Smooth muscle cell (in vitro differentiated cells): ENCODE measurements around the gene NDUFAF7. TPM values are rescaled to one million over a fixed set of nuclear protein-coding genes. Genes with fewer than 3 reads are reported as not detected.

Source experiments
- DNase-seq: peaks from one replicate; lab custom pipeline; 2025; ENCODE audit not compliant: unreplicated experiment; lab: John Stamatoyannopoulos, UW
- H2AFZ ChIP-seq: fragments of 200-600 bp; sonication (generic); 2 replicates; pipeline ENCODE4 v1.6.0; 2016; ENCODE audit warnings: antibody characterized with exemption, low read depth, mild to moderate bottlenecking
- H3F3A ChIP-seq: fragments of 200-600 bp; sonication (generic); 2 replicates; pipeline ENCODE4 v1.6.0; 2017; ENCODE audit warnings: antibody characterized with exemption, low read depth
- H3K27ac ChIP-seq: fragments of 200-600 bp; sonication (generic); 2 replicates; pipeline ENCODE4 v1.5.1; 2016; ENCODE audit warnings: low read depth, mild to moderate bottlenecking
- H3K27me3 ChIP-seq: fragments of 200-600 bp; sonication (generic); 2 replicates; pipeline ENCODE4 v1.6.1; 2016; ENCODE audit warnings: low read depth, mild to moderate bottlenecking
- H3K36me3 ChIP-seq: fragments of 200-600 bp; sonication (generic); 2 replicates; pipeline ENCODE4 v1.5.1; 2016; ENCODE audit warnings: low read depth
- H3K4me1 ChIP-seq: fragments of 200-600 bp; sonication (generic); 2 replicates; pipeline ENCODE4 v1.5.1; 2016; ENCODE audit warnings: low read depth
- H3K4me2 ChIP-seq: fragments of 200-600 bp; sonication (generic); 2 replicates; pipeline ENCODE4 v1.6.0; 2016; ENCODE audit warnings: mild to moderate bottlenecking
- H3K4me3 ChIP-seq: fragments of 200-600 bp; sonication (generic); 2 replicates; pipeline ENCODE4 v1.5.1; 2016; ENCODE audit warnings: mild to moderate bottlenecking
- H3K79me2 ChIP-seq: fragments of 200-600 bp; sonication (generic); 2 replicates; pipeline ENCODE4 v1.6.0; 2016; ENCODE audit warnings: low read depth, mild to moderate bottlenecking
- H3K9ac ChIP-seq: fragments of 200-600 bp; sonication (generic); 2 replicates; pipeline ENCODE4 v1.6.0; 2016; ENCODE audit warnings: low read depth
- H3K9me3 ChIP-seq: fragments of 200-600 bp; sonication (generic); replicated peaks from 2 replicates; pipeline ENCODE4 v1.5.1; 2016; ENCODE audit warnings: low read depth
- H4K20me1 ChIP-seq: fragments of 200-600 bp; sonication (generic); 2 replicates; pipeline ENCODE4 v1.6.0; 2016; ENCODE audit warnings: low read depth
- CTCF ChIP-seq: fragments of 200-600 bp; sonication (generic); IDR thresholded peaks from 2 replicates; pipeline ENCODE4 v1.5.1; 2017; ENCODE audit warnings: borderline replicate concordance, mild to moderate bottlenecking, antibody characterized with exemption; ENCODE audit not compliant: insufficient read depth, poor library complexity, severe bottlenecking
- WGBS: methylation state at CpG from one replicate; pipeline ENCODE4 v1.1.7; 2016; ENCODE audit warnings: low lambda C conversion rate; 5-methylcytosine and 5-hydroxymethylcytosine counted together
- polyA plus RNA-seq: library from polyadenylated mRNA; unstranded; fragments of >200 nt; fragmentation: Nextera tagmentation; extraction: Ambion mirVana; gene quantifications from 2 replicates; pipeline ENCODE4 v1.2.1, GENCODE V29; 2016
- total RNA-seq: library from RNA; depleted of rRNA; stranded (reverse); fragments of >200 nt; gene quantifications from 2 replicates; pipeline ENCODE4 v1.2.3, GENCODE V29; 2014

The NDUFAF7 gene
- total and polyA plus RNA-seq, 2 experiments from 2014 or later, result 13.4 to 46.9 TPM

- Histone ChIP-seq H3K4me3 (no peak overlapping the region), H3K36me3 (peaks cover 17% of the 10 kb centered on the region), H3K4me1 (no peaks in the 10 kb centered on the region)
Observed at GRCh38 chr2:37267685-37268084, 36.2 kb downstream of the NDUFAF7 start.

GRCh38 chr2:37268111-37268510, 36.7 kb downstream of the NDUFAF7 start:
- no peak overlapping the region for H3K4me2 ChIP-seq
- no peaks in the 10 kb centered on the region for H3K9me3 ChIP-seq
- H3K9ac ChIP-seq, result no peak overlapping the region
- 98% methylated on average over 4 of the region's 4 CpGs for WGBS
- peaks cover 18% of the 10 kb centered on the region for H3K36me3 ChIP-seq
- no peak for TF ChIP-seq CTCF
- H3K27ac ChIP-seq, result no peak overlapping the region
- no peaks in the 10 kb centered on the region for H3K27me3 ChIP-seq
- peaks cover 3% of the 10 kb centered on the region for H4K20me1 ChIP-seq
- H3K4me3 ChIP-seq, result no peak overlapping the region
- no peak for DNase-seq
- no peaks in the 10 kb centered on the region for H3K79me2 ChIP-seq
- H3F3A ChIP-seq, result no peaks in the 10 kb centered on the region
- no peak overlapping the region for H2AFZ ChIP-seq
- H3K4me1 ChIP-seq, result no peaks in the 10 kb centered on the region

More at GRCh38 chr2:37267685-37268084, 36.2 kb downstream of the NDUFAF7 start:
- Histone ChIP-seq H4K20me1 (peaks cover 3% of the 10 kb centered on the region), H3K9ac (no peak overlapping the region), H3K4me2 (no peak overlapping the region), H3K27ac (no peak overlapping the region), H2AFZ (no peak overlapping the region), H3K9me3 (no peaks in the 10 kb centered on the region), H3K79me2 (no peaks in the 10 kb centered on the region), H3F3A (no peaks in the 10 kb centered on the region), H3K27me3 (no peaks in the 10 kb centered on the region)
- DNase-seq, result no peak
- TF ChIP-seq CTCF, result no peak

GRCh38 chr2:37271376-37272067, 40.1 kb downstream of the NDUFAF7 start:
- H3K9me3 ChIP-seq, result no peaks in the 10 kb centered on the region
- no peaks in the 10 kb centered on the region for H3F3A ChIP-seq
- no peaks in the 10 kb centered on the region for H3K4me1 ChIP-seq
- no peak overlapping the region for H3K4me2 ChIP-seq
- no peak for TF ChIP-seq CTCF
- DNase-seq, result no peak
- no peaks in the 10 kb centered on the region for H3K79me2 ChIP-seq
- peaks cover 3% of the 10 kb centered on the region for H4K20me1 ChIP-seq
- no peak overlapping the region for H3K9ac ChIP-seq
- H3K4me3 ChIP-seq, result no peak overlapping the region
- H3K36me3 ChIP-seq, result peaks cover 22% of the 10 kb centered on the region
- no peak overlapping the region for H2AFZ ChIP-seq
- H3K27me3 ChIP-seq, result no peaks in the 10 kb centered on the region
- no peak overlapping the region for H3K27ac ChIP-seq
- WGBS, result 97% methylated on average over 7 of the region's 7 CpGs
